GM18502 (cell line): ENCODE data around the gene HS6ST2.
"Not testable (repeated sequence)": the region's sequence is repeated elsewhere in the genome, so short reads cannot be mapped to it uniquely, and the experiment has no call there.

Experiments
- ATAC-seq: cut with Tn5 transposase; IDR thresholded peaks from one replicate; pipeline ENCODE4 v1.9.1; 2021; ENCODE audit warnings: mild to moderate bottlenecking; ENCODE audit not compliant: unreplicated experiment, poor library complexity

The HS6ST2 gene

DNA sequence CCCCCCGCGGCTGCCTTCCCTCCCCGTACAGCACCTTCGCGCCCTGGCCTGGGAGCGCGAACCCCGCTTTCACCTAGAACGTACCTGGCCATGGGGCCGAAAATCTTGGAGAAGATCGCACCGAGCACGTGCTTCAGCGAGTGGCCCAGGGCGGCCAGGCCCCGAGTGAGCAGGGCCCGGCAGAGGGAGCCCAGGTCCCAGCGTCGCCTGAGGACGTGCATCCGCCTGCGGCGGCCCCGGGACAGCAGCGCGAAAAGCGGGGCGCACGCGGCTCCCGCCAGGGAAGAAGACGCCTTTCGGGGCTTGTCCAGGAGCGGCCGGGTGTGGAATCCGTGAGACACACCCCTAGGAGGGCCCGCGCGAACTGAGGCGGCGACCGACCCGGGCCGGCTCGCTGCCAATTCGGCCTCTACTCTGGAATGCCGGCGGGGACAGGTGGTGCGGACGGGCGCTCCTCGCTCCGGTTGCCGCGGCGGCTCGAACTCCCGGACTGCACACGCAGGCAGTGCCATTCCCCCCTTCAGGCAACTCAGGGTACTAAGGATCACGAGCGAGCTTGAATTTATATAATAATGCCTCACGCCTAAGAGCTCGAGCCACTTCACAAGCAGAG is at the start of gene HS6ST2:
Gene HS6ST2, minus strand, starts transcription at position 539 of the 613 bp plus-strand sequence.
- no peak for ATAC-seq

DNA sequence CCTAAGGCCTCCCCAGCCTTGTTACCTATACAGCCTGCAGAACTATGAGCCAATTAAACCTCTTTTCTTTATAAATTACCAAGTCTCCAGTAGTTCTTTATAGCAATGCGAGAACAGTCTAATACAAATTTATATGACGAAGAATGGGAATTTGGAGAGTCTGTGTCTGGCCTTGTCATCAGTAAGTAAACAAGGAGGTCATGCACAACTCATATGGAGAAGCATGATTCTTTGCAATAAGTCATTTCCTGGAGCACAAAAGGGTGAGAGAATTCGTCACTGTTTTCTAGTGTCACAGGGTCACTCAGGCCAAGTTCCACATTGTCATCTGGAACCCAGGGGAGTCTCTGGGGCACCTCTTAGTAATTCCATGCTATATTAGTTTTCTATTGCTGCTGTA is 49.0 kb upstream of the HS6ST2 start:
- ATAC-seq = no peak

DNA sequence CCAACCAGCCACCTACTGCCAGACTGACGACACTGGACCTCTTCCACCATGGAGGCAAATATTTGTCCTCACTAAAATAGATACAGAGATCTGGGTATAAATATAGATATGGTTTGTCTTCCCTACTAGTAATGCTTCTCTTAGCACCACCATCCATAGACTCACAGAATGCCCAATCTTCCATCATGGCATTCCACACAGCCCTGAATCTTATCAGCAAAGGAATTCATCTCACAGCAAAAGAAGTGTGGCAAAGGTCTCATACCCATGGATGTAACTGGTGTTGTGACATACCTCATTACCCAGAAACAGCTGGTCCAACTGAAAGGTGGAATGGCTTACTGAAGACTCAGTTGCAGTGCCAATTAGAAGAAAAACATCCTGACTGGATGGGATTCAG is 47.2 kb upstream of the HS6ST2 start:
- ATAC-seq = no peak

DNA sequence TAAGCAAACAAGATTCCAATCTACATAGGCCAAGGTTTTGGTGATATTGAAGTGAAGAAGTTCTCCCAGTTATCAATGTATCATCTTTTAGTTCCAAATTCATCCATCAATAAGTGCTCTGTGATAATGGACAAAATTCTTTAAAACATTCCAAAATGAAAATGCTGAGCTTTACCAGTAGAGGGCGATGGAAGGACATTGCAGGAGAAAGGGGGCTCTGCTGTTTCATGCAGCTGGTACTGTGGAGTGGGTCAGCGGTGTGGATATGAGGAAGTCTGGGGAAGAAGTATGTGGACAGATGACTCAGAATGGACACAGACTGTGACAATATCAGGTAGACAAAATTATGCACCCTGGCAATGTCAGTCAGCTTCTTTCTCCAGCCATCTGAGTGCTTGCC is 46.6 kb upstream of the HS6ST2 start:
- ATAC-seq = no peak

DNA sequence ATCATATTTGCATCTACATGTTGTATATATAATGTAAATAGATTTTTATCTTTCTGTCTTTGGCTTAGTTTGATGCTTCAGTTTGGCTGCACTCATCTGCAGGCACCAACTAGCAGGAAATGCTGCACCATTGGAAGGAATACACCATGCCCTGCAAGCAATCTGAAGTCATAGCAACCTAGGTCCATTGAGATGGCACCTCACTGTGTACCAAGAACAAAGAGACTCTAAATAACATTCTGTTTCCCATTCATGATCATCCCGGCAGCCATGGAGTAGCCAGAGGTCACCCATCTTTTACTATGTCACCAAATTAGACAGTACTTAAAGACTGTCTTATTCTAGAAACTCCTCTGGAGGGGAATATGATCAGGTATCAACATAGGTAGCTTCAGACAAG is 40.8 kb upstream of the HS6ST2 start:
- ATAC-seq = no peak

DNA sequence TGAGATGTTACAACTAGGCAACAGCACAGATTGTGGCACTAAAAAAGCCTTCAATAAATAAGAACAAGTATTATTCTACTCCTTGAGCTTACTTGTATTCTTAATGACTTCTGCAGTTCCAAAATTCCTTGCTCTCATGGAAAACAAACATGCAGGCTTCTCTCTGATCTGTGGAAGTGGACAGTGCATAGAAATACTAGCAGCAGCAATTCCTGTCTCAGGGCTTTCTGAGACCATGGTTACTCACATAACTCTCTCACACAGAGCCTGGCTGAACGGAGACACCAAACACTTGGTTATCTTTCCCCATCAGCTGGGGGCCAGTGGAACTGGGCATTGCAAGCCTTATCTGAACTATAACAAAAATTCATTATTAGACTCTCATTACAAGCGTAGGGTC is 32.4 kb upstream of the HS6ST2 start:
- ATAC-seq = no peak

DNA sequence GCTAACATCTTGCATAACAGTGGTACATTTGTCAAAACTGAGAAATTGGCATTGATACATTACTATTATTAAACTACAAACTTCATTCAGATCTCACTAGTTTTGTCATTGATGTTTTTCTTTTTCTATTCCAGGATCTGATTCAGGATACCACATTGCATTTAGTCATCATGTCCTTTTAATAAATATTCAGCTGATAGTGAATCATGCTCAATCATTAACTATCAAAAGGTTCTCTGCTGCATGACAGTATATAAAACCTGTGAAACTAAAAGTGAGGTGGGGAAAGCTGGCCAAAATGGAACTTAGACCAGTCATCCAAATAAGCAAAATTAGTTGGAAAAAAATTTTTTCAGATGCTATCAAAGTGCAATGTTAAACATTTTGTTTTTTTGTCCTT is 28.1 kb upstream of the HS6ST2 start:
- no peak for ATAC-seq

DNA sequence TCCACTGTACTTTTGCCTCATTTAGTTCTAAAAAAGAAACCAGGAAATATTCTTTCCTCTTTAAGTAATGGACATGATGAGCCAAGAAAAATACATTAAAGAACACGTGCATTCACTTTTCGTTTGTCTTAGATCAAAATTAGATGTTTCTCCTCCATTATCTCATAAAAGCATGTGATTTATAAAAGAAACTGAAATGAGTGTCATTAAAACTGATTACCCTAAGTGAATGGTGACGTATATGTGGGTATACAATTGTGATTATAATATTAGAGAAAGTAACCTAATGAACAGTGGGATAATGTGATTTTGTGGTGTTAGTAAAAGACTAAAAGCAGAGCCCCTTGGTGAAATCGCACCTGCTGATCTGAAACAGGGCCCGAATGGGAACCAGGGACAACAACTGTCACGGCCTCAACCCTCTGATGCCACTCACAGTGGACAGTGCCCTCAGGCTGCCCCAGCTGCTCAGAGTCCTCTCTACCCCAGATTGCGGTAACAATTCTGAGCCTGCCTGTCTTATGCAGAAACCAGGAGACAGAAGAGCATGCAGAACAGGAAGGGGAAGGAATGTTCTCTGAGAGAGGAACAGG is 25.7 kb upstream of the HS6ST2 start:
- no peak for ATAC-seq

DNA sequence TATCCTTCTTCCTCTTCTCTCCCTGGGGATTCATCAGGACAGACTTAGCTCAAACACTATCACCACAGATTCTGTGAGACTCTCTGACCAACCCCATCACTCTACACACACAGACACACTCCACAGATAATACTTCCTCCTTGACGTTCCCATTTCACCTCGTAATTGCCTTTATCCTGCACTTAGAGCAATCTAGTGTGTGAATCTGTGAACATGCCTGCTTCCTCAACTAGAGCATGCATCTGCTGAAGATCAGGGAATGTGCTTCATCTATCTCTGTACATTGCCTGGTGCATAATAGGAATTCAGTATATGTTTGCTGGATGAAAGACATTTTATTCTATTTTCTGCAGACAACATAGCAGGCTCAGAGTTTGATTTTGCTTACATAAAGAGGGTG is 25.1 kb upstream of the HS6ST2 start:
- no peak for ATAC-seq

DNA sequence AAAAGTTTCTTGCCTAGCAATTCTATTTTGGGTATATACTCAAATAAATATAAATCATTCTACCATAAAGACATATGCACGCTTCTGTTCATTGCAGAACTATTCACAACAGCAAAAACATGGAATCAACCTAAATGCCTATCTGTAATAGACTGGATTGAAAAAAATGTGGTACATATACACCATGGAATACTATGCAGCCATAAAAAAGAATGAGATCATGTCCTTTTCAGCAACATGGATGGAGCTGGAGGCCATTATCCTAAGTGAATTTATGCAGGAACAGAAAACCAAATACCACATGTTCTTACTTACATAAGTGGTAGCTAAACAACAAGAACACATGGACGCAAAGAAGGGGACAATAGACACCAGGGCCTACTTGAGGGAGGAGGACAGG is 21.6 kb upstream of the HS6ST2 start:
- ATAC-seq = not testable (repeated sequence)

DNA sequence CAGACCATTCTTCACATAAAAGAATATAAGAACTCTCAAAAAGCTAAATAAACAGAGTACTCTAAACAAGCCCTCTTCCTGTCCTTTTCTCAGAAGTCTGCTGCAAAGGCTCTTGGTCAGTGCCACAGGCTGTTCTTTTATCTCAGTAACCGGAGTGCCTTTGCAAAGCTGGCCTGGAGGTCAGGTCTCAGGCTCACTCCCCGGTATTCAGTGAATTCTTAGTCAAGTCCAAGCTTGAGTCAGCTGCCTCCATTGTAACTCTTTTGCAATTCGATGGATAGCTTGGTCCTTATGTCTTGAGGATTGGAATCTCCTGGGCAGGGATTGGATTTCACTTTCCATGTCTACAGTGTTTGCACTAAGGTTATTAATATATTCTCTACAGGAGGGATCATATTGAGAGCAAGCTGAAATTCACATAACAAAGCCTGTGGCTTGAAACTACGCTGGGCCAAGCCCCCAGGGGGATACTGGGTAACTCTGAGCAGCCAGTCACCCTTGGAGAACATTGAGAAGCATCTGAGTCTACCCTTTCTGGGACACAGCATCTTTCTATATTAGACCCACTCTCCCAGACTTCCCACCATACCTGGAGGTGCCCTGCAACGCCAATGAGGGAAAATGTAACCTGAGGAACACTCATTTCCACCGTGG is 10.0 kb upstream of the HS6ST2 start:
- ATAC-seq = no peak

DNA sequence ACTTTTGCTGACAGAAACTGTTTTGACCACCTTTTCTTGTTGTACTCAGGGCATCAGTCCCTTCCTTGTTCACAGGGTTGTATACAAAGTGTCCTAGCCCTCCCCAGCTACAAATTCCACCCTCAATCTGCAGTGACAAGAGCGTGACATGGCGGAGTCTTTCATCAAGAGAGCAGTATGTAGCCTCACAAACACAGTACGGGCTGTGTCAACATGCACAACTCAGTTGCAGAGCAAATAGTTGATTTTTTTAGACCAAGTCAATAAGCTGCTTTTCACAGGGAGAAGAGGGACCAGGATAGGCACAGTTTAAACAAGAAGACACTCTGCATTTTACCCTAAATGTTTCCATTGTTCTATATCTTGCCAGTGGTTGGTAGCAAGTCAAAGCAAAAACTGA is 8.6 kb upstream of the HS6ST2 start:
- no peak for ATAC-seq

DNA sequence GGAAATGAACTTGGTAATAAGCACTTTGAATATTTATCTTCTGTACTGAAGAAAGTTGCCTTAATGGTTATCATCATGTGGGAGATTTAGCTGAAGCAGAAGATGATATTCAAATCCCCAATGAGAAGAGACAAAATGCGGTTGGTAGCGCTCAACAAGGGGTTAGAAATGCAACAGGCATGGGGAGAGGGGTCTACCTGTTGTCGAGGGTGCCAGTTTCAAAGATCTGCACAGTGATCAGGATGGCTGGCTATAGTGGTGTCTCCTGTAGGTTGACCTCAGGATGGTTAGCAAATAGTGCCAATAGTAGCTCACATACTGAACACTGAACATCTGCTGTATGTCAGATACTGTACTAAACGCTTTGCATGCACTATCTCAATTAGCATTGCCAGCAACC is 7.0 kb upstream of the HS6ST2 start:
- ATAC-seq = no peak

DNA sequence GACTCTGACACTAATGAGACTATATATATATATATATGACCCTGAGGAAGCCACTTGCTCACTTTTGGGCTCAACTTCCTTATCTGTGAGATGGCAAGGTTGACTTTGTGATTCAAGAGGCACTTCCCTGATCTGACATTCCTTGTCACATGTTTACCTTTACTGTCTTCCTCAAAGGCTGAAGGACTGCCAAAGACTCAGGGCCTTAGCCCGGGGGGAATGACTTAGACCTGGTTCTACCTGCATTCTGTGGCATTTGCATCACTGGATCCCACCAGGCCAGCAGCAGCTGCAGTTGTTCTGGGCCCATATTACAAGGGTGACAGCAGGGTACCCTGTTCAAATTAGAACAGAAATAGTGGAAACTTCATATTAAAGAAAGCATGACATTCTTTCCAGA is 3.1 kb upstream of the HS6ST2 start:
- ATAC-seq = no peak

DNA sequence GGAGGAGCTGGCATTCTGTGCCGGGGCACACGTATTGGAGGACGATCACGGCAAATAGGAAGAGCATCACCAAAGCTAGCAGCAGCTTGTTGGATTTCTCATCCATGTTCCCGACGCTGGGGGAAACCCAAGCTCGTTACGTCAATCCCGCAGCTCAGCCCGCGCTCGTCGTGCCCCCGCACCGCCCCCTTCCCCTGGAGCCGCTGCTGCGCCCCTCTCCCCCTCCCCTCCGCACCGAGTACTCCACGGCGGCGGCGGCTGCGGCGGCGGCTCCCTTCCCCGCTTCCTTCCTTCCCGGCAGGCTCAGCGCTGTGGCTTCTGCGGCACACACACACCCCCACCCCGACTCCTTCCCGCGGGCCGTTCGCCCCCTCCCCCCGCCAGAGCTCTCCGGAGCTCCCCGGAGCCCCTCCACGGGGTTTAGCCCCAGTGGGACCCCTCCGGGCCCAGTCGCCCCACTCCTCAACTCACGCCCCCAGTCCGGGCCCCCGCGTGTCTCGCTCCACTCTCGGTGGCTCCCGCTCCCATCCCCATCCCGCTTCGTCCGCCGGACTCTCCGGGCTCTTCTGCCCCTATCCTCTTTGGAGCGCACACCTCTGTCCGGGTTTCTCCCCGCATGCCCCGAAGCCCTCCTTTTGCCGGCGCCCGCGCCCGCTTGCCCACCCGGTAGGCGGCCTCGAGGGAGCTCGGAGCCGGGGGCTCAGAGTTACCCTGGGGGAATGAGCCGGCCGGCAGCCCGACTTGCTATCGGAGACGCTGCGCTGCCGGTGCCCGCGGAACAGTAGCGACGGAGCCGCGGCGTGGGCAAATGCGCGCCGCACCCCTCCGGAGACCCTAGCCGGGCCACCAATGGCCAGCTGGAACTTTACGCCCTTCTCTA is 978 bp downstream of the HS6ST2 start:
- no peak for ATAC-seq

DNA sequence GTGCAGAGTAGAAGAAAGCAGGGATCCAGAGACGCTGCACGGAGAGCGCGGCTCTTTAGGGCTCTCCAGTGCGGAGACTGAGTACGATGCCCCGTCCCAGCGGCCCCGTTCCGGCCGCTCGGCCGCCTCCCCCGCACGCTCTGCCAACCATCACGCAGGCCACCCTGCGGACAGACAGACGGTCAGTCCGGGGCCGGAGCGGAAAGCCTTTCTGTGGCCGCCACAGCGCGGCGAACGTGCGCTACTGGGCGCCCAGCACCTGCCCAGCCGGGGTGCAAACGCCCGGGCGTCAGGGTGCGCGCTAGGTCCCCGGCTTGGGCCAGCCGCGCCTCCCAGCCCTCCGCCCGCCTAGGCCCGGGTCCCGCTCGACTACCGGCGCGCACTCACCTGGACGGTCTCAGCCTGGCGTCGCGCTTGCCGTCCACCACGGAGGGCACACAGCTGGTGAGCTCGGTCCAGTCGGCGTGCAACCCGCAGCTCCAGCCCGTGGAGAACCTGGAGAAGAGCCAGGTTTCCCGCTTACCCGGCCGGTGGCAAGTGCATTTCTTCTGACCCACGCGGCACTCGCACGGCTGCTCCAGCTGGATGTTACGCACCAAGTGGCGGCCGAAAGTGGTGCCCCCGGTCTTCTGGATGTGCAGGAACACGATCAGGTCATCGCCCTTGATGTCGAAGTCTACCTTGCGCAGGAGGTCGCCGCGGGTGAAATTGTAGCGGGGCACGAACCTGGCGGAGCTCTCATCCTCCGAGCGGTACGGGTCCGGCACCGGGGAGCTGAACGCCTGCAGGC is 1.8 kb downstream of the HS6ST2 start:
- ATAC-seq = no peak

DNA sequence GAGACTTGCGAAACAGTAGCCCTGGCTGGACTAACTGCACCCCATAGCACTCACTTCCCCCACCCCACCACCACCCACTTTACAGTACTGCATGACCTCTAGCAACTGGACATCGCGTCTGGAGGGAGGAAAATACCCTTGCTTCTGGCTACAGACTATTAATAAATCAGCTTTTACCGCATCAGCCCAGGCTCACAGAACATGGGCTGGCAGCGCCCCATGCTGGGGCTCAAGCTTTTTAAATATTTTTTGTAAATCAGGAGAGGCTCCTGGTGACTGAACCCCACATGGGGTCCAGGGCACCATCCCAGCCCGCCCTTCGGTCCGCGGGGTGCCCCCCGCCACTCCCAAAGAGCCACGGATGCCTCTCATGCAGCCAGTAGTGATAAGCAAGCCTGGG is 2.7 kb downstream of the HS6ST2 start:
- no peak for ATAC-seq

DNA sequence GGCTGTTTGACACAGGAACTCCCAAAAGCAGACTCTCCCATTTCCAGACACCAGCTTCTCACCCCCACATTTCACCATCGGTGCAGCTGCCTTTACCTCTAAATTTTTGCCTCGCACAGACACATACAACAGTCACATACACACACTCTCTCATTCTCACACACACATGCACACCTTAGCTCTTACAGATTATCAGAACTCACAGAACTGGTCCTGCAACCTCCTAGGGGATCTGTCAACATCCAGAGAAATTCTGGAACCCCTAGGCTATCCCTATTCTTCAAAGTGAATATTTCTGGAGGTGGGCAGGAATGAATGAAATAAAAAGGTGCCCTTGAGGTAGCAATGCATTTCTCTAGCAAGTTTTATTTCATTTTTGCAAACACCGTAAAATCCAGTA is 4.1 kb downstream of the HS6ST2 start:
- ATAC-seq = no peak

DNA sequence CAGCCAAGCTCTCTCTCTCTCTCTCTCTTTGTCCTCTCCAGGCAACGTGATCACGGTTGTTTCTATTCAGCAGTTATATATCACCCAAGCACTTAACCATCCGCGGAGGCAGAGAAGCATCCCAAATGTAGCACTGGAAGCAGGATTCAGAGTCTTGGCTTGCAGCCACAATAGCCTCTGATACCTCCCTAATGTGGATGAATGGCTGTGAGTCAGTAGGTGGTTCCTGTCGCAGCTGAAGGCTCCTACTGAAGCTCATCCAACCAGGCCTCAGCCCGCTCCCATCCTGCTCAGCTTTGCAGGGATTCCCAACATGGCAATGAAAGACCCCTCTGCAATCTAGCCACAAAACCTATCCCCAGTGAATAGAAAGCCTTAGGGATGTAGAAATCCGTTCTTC is 5.1 kb downstream of the HS6ST2 start:
- no peak for ATAC-seq

DNA sequence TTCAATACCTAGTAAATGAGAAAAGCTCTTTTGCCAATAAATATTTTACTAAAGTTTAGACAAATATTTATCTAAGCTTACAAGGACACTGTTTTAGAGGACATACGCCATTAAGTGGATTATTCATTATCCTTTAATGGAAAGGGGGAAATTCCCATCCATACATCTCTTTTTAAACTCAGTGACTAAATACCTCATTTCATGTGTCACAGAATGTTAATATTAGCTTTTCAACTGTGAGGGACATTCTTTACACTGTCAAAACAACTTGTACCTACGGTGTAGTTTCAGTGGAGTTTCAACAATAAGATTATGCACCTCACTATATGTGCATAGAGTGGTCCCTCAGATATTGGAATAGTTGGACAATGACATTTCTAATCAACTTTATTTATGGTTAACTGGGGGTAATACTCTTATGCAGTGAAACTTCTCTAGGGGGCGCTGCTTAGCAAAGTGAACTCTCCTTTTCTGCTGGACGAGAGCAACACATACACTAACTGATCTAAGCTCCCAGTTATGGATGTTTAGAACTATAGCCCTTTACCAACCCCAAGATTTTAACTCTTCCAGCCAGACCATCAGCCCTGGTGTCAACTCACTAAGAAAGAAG is 9.7 kb downstream of the HS6ST2 start:
- ATAC-seq = no peak
